ENCODE results near the gene SPTBN2. TPM values are rescaled to one million over a fixed set of nuclear protein-coding genes. Genes with fewer than 3 reads are reported as not detected.

The SPTBN2 gene
- 0.12 and 0.85 TPM in 2 replicates for total RNA-seq

DNA sequence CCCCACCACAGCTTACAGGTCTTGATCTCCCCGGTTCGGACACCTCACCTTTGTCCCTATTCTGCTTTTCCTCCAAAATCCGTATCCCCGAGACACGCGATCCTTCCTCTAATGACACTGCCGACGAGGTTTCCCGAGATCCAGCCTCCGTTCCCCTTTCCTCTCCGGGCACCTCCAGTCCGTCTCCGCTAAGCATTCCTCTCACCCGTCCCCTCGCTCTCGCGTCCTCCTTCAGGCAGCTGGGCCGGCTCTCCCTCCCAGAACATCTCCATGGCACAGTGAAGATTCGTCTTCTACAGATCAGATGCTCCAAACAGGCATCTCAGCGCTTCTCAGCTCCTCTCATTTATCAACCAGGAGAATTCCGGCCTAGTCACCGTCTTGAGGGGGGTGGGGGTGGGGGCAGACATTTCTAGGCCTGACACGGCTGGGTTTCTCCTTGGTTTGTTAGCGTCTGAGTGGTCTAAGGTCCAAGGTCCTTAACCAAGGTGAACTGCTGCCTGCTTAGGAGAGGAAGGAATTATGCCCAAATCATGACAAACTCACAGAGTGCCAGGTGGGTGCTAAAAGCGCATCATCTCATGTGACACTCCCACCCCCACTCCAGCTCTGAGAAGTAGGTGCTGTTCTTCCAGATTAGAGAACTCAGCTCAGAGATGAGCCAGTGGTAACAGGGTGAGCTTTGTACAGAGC lies at the start of gene SPTBN2:
TSS of gene SPTBN2 (minus strand) at position 524 of the 693 bp plus-strand sequence. CDS start 7,976 bp downstream, outside the sequence.

DNA sequence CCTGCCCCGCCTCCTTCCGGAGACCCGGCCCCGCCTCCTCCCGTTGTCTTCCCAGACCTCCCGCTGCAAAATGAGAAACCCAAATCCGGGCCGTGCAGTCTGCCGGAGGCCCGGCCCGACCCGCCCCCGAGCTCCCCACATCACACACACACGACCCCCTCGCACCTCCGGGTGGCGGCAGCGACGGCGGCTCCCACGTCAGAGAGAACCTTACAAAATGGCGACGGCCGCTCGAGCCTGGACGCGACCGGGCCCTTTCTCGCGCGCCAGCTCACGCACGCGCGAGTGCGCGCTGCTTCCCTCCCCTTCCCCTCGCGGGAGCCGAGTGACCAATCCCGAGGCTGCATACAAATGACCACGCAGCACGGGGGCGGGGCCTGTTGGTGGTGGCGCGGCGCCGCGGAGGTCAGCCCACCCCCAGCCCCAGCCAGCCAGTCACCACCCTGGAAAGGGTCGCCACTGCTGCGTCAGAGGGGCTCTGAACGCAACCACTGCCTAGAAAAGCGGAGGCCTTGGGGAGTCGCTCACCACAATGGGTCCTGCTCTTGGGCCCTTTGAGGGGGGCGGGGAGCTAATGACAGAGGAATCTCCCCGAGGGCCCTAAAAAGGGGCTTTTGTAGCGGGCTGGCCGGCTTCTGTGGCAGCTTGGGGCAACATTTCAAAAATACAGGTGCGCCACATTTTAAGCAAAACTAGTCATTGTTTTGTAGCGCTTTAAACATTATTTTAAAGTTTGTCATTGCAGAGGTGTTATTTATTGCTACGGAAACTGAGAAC lies 51.2 kb downstream of the SPTBN2 start, which contains the start of gene RBM4B:
TSS of gene RBM4B (minus strand) at position 289 of the 777 bp plus-strand sequence. CDS start 808 bp downstream, outside the sequence.

DNA sequence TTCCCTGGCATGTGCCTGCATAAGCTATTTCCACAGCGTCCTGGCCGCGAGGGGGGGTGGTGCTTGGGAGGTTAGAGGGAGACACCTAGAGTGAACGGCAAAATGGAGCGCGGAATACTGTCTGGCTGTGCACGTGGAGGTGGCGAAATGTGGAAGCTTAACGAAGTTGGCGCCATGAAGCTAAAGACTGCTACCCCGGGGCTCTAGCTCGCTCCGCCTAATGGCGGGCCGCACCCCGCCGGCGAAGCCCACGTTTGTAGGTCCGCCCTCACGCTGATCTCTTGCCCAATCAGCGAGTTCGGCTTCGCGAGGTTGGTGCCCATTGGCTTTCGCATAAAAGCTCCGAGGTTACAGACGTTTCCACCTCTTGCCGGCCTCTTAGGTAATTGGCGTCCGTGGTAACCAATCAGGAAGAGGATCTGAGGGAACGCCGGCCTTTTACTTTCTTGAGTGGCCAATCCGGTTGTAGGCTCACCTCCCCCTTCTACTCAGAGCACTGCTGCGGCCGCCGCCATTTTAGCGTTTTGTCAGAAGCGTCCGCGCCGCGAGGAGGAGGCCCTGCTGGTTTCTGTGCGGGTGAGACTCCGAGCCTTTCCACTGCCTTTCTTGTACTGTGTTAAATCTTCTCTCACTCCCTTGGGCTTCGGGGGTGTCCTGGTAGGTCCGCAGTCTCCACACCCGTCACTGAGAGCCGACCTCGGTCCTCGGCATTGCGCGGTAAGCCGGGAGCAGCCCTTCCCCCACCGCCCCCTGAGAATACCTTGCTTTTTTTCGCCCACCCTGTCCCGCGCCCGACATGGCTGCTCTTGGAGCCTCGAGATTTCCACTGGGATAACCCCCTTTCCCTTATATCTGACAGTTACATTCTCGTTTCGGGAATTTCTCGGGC lies 90.6 kb downstream of the SPTBN2 start, which contains the start of gene RBM4:
TSS of gene RBM4 (plus strand) at position 527 of the 889 bp plus-strand sequence. CDS start 1,009 bp downstream, outside the sequence.

Other genes with a start within 250 kb of the SPTBN2 start
- 24.4 and 52.5 TPM in 2 replicates for gene DPP3, start 248.8 kb downstream of the SPTBN2 start, total RNA-seq
- 18.6 and 33.6 TPM in 2 replicates for gene BBS1, start 218.6 kb downstream of the SPTBN2 start, total RNA-seq
- 20.8 and 25.0 TPM in 2 replicates for gene ZDHHC24, start 183.2 kb downstream of the SPTBN2 start, total RNA-seq
- gene ACTN3, start 182.3 kb downstream of the SPTBN2 start, total RNA-seq = under 0.01 and 0.26 TPM in 2 replicates
- 70.1 and 83.0 TPM in 2 replicates for gene CTSF, start 160.6 kb downstream of the SPTBN2 start, total RNA-seq
- 0.26 and 0.58 TPM in 2 replicates for gene CCDC87, start 136.2 kb downstream of the SPTBN2 start, total RNA-seq
- gene CCS, start 136.0 kb downstream of the SPTBN2 start, total RNA-seq = 29.7 and 33.5 TPM in 2 replicates
- gene RBM14, start 112.6 kb downstream of the SPTBN2 start, total RNA-seq = 20.8 and 29.2 TPM in 2 replicates
- 84.7 and 97.9 TPM in 2 replicates for gene RBM4, start 90.5 kb downstream of the SPTBN2 start, total RNA-seq
- 17.2 and 17.7 TPM in 2 replicates for gene RBM4B, start 51.3 kb downstream of the SPTBN2 start, total RNA-seq
- 17.3 and 26.0 TPM in 2 replicates for gene RCE1, start 114.2 kb upstream of the SPTBN2 start, total RNA-seq
- gene LRFN4, start 127.8 kb upstream of the SPTBN2 start, total RNA-seq = 28.3 and 36.5 TPM in 2 replicates
- gene PC, start 229.2 kb upstream of the SPTBN2 start, total RNA-seq = 20.8 and 32.9 TPM in 2 replicates
- not detected in 2 replicates for gene C11orf86, start 246.1 kb upstream of the SPTBN2 start, total RNA-seq

Data from pericardium fibroblast (primary cell).